Activated T-cell treated with anti-CD3 and anti-CD28 coated beads, Interleukin-2, amount 50 U/mL, for 24 hours (primary cell): Measurements from ENCODE around the gene LYRM7.
"Not testable (repeated sequence)": the region's sequence is repeated elsewhere in the genome, so short reads cannot be mapped to it uniquely, and the experiment has no call there.

Experiments used
- DNase-seq: peaks from one replicate; pipeline ENCODE4 v3.0.0-alpha.2; 2020
- H3K27ac Mint-ChIP-seq: 2 replicates; pipeline ENCODE4 v1.8.0; 2020; ENCODE audit warnings: mild to moderate bottlenecking, mixed read lengths
- H3K27me3 Mint-ChIP-seq: 2 replicates; pipeline ENCODE4 v1.8.0; 2020; ENCODE audit warnings: mixed read lengths
- H3K36me3 Mint-ChIP-seq: 2 replicates; pipeline ENCODE4 v1.8.0; 2020; ENCODE audit warnings: low read depth, mixed read lengths
- H3K4me1 Mint-ChIP-seq: 2 replicates; pipeline ENCODE4 v1.8.0; 2020; ENCODE audit warnings: low read depth, mixed read lengths
- H3K4me3 Mint-ChIP-seq: 2 replicates; pipeline ENCODE4 v1.8.0; 2020; ENCODE audit warnings: mild to moderate bottlenecking, moderate library complexity, mixed read lengths
- H3K9me3 Mint-ChIP-seq: 2 replicates; pipeline ENCODE4 v1.8.0; 2020; ENCODE audit warnings: mixed read lengths

LYRM7 gene

GRCh38 chr5:131163276-131164119 lies 7.2 kb upstream of the LYRM7 start:
- peak overlapping the region; percentile 92 for H3K4me3 Mint-ChIP-seq
- peaks cover 54% of the 10 kb centered on the region for H3K4me1 Mint-ChIP-seq
- peaks cover 64% of the 10 kb centered on the region for H3K36me3 Mint-ChIP-seq
- H3K27me3 Mint-ChIP-seq: no peaks in the 10 kb centered on the region
- H3K9me3 Mint-ChIP-seq: no peaks in the 10 kb centered on the region
- peak overlapping the region; percentile 96 for H3K27ac Mint-ChIP-seq
- no peak for DNase-seq

GRCh38 chr5:131164191-131165118 lies 6.3 kb upstream of the LYRM7 start:
- Mint-ChIP-seq H3K9me3 (no peaks in the 10 kb centered on the region), H3K4me1 (peaks cover 49% of the 10 kb centered on the region), H3K27ac (peak overlapping the region; percentile 99), H3K27me3 (no peaks in the 10 kb centered on the region), H3K36me3 (peaks cover 54% of the 10 kb centered on the region), H3K4me3 (peak overlapping the region; percentile 97)
- DNase-seq: peak; percentile 83

GRCh38 chr5:131165119-131165727 lies 5.5 kb upstream of the LYRM7 start, which contains the start of gene HINT1:
TSS of gene HINT1 (minus strand) at chr5:131165256. CDS start at chr5:131165205, 51 bp downstream.
- Mint-ChIP-seq H3K9me3 (no peaks in the 10 kb centered on the region), H3K4me3 (peak within 1 kb of the TSS; percentile 97), H3K27ac (peak within 1 kb of the TSS; percentile 99), H3K36me3 (peaks cover 47% of the 10 kb centered on the region), H3K4me1 (peaks cover 47% of the 10 kb centered on the region), H3K27me3 (no peaks in the 10 kb centered on the region)
- peak; percentile 95 for DNase-seq

GRCh38 chr5:131167615-131168014 lies 3.1 kb upstream of the LYRM7 start:
- peaks cover 38% of the 10 kb centered on the region for H3K4me1 Mint-ChIP-seq

GRCh38 chr5:131169810-131170539 lies 769 bp upstream of the LYRM7 start:
- Mint-ChIP-seq H3K36me3 (peaks cover 20% of the 10 kb centered on the region), H3K9me3 (no peaks in the 10 kb centered on the region), H3K27me3 (no peaks in the 10 kb centered on the region), H3K4me3 (peak overlapping the region; percentile 94), H3K4me1 (peaks cover 49% of the 10 kb centered on the region), H3K27ac (peak overlapping the region; percentile 97)
- no peak for DNase-seq

More at GRCh38 chr5:131167615-131168014, 3.1 kb upstream of the LYRM7 start:
- no peaks in the 10 kb centered on the region for H3K9me3 Mint-ChIP-seq
- H3K36me3 Mint-ChIP-seq: peaks cover 32% of the 10 kb centered on the region
- H3K4me3 Mint-ChIP-seq: no peak overlapping the region
- no peak overlapping the region for H3K27ac Mint-ChIP-seq
- no peak for DNase-seq
- no peaks in the 10 kb centered on the region for H3K27me3 Mint-ChIP-seq

- Mint-ChIP-seq H3K9me3 (no peaks in the 10 kb centered on the region), H3K27ac (peak overlapping the region; percentile 97), H3K4me3 (peak overlapping the region; percentile 94), H3K4me1 (peaks cover 40% of the 10 kb centered on the region), H3K27me3 (no peaks in the 10 kb centered on the region), H3K36me3 (peaks cover 21% of the 10 kb centered on the region)
- DNase-seq: peak; percentile 45
Observed at GRCh38 chr5:131171276-131171810, 599 bp downstream of the LYRM7 start.

GRCh38 chr5:131180407-131180806 lies 9.7 kb downstream of the LYRM7 start:
- DNase-seq: no peak
- Mint-ChIP-seq H3K4me1 (peaks cover 21% of the 10 kb centered on the region), H3K36me3 (peaks cover 33% of the 10 kb centered on the region), H3K27ac (no peak overlapping the region), H3K4me3 (no peak overlapping the region), H3K27me3 (no peaks in the 10 kb centered on the region), H3K9me3 (no peaks in the 10 kb centered on the region)

GRCh38 chr5:131182839-131183238 lies 12.1 kb downstream of the LYRM7 start:
- DNase-seq: no peak
- no peaks in the 10 kb centered on the region for H3K9me3 Mint-ChIP-seq
- peaks cover 11% of the 10 kb centered on the region for H3K4me1 Mint-ChIP-seq
- peaks cover 43% of the 10 kb centered on the region for H3K36me3 Mint-ChIP-seq
- H3K27me3 Mint-ChIP-seq: no peaks in the 10 kb centered on the region
- H3K4me3 Mint-ChIP-seq: no peak overlapping the region
- no peak overlapping the region for H3K27ac Mint-ChIP-seq

GRCh38 chr5:131185523-131186104 lies 14.9 kb downstream of the LYRM7 start:
- DNase-seq: no peak
- peaks cover 59% of the 10 kb centered on the region for H3K36me3 Mint-ChIP-seq
- H3K27ac Mint-ChIP-seq: no peak overlapping the region
- H3K4me3 Mint-ChIP-seq: no peak overlapping the region
- H3K4me1 Mint-ChIP-seq: peaks cover 4% of the 10 kb centered on the region
- H3K27me3 Mint-ChIP-seq: no peaks in the 10 kb centered on the region
- no peaks in the 10 kb centered on the region for H3K9me3 Mint-ChIP-seq

- Mint-ChIP-seq H3K4me3 (no peak overlapping the region), H3K27ac (no peak overlapping the region), H3K36me3 (peaks cover 62% of the 10 kb centered on the region), H3K9me3 (no peaks in the 10 kb centered on the region), H3K4me1 (peaks cover 5% of the 10 kb centered on the region), H3K27me3 (no peaks in the 10 kb centered on the region)
- DNase-seq: no peak
Observed at GRCh38 chr5:131186561-131187256, 16.0 kb downstream of the LYRM7 start.

- H3K4me1 Mint-ChIP-seq: peaks cover 10% of the 10 kb centered on the region
- no peak overlapping the region for H3K4me3 Mint-ChIP-seq
- no peaks in the 10 kb centered on the region for H3K9me3 Mint-ChIP-seq
- no peak overlapping the region for H3K27ac Mint-ChIP-seq
- DNase-seq: no peak
- no peaks in the 10 kb centered on the region for H3K27me3 Mint-ChIP-seq
- H3K36me3 Mint-ChIP-seq: peaks cover 34% of the 10 kb centered on the region
Observed at GRCh38 chr5:131193106-131193505, 22.4 kb downstream of the LYRM7 start.

GRCh38 chr5:131193897-131194296 lies 23.2 kb downstream of the LYRM7 start:
- not testable (repeated sequence) for H3K9me3 Mint-ChIP-seq, H3K4me3 Mint-ChIP-seq, H3K27ac Mint-ChIP-seq, H3K27me3 Mint-ChIP-seq, DNase-seq
- peaks cover 15% of the 10 kb centered on the region for H3K4me1 Mint-ChIP-seq
- H3K36me3 Mint-ChIP-seq: peaks cover 34% of the 10 kb centered on the region

- peaks cover 30% of the 10 kb centered on the region for H3K36me3 Mint-ChIP-seq
- no peaks in the 10 kb centered on the region for H3K27me3 Mint-ChIP-seq
- H3K4me3 Mint-ChIP-seq: no peak overlapping the region
- H3K4me1 Mint-ChIP-seq: peaks cover 15% of the 10 kb centered on the region
- H3K9me3 Mint-ChIP-seq: no peaks in the 10 kb centered on the region
- H3K27ac Mint-ChIP-seq: no peak overlapping the region
- no peak for DNase-seq
Observed at GRCh38 chr5:131194725-131195124, 24.0 kb downstream of the LYRM7 start.
